IPS-15b (cell line): ENCODE results near the gene NCAPH2.

Experiments
- H3K27me3 ChIP-seq: one replicate; pipeline ENCODE4 v1.6.1; 2013; ENCODE audit warnings: low read length; ENCODE audit not compliant: control insufficient read depth, insufficient read depth
- H3K36me3 ChIP-seq: one replicate; pipeline ENCODE4 v1.6.1; 2013; ENCODE audit warnings: low read length; ENCODE audit not compliant: control insufficient read depth, insufficient read depth
- H3K4me1 ChIP-seq: one replicate; pipeline ENCODE4 v1.6.1; 2013; ENCODE audit warnings: mild to moderate bottlenecking, low read length; ENCODE audit not compliant: control insufficient read depth, insufficient read depth
- H3K4me3 ChIP-seq: one replicate; pipeline ENCODE4 v1.5.1; 2013; ENCODE audit warnings: low read depth, low read length
- H3K9ac ChIP-seq: one replicate; pipeline ENCODE4 v1.6.1; 2013; ENCODE audit warnings: low read depth, mild to moderate bottlenecking, low read length
- H3K9me3 ChIP-seq: one replicate; pipeline ENCODE4 v1.6.1; 2013; ENCODE audit warnings: mild to moderate bottlenecking, low read length; ENCODE audit not compliant: control insufficient read depth, insufficient read depth

The NCAPH2 gene

GRCh38 chr22:50476868-50477267 is 31.2 kb upstream of the NCAPH2 start:
- H3K27me3 ChIP-seq: peaks cover 10% of the 10 kb centered on the region
- no peak overlapping the region for H3K9ac ChIP-seq
- no peaks in the 10 kb centered on the region for H3K9me3 ChIP-seq
- no peak overlapping the region for H3K4me3 ChIP-seq
- H3K4me1 ChIP-seq: peaks cover 4% of the 10 kb centered on the region
- H3K36me3 ChIP-seq: peaks cover 6% of the 10 kb centered on the region

DNA sequence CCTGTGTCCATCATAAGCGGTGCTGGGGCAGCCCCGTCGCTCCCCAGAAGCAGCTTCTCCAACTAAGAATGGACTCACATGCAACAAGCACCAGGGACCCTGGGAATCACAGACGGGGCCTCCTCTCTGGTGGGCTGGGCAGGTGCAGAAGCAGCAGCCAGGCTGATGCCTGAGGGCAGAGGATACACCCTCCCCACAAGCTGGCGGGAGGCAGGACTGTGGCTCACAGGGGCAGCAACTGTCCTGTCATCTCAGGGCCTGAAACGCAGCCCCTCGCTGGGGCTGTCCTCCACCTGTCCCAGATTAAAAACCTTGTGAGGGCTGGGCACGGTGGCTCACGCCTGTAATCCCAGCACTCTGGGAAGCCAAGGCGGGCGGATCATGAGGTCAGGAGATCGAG is 30.1 kb upstream of the NCAPH2 start:
- Histone ChIP-seq H3K36me3 (peaks cover under 1% of the 10 kb centered on the region), H3K4me1 (peaks cover 4% of the 10 kb centered on the region), H3K9me3 (no peaks in the 10 kb centered on the region), H3K4me3 (no peak overlapping the region), H3K9ac (no peak overlapping the region), H3K27me3 (peaks cover 10% of the 10 kb centered on the region)

- Histone ChIP-seq H3K27me3 (peaks cover 10% of the 10 kb centered on the region), H3K4me1 (no peaks in the 10 kb centered on the region), H3K36me3 (no peaks in the 10 kb centered on the region), H3K4me3 (no peak overlapping the region), H3K9ac (no peak overlapping the region), H3K9me3 (no peaks in the 10 kb centered on the region)
Observed at GRCh38 chr22:50479721-50480120, 28.3 kb upstream of the NCAPH2 start.

GRCh38 chr22:50481045-50481439 is 27.0 kb upstream of the NCAPH2 start:
- H3K4me3 ChIP-seq: peak overlapping the region; percentile 60
- no peaks in the 10 kb centered on the region for H3K4me1 ChIP-seq
- no peak overlapping the region for H3K9ac ChIP-seq

GRCh38 chr22:50481440-50482106 is 26.5 kb upstream of the NCAPH2 start, which contains the start of gene ADM2:
Gene ADM2, plus strand, starts transcription at chr22:50481543. Its CDS starts 305 bp downstream, at chr22:50481848.
- H3K9me3 ChIP-seq: no peaks in the 10 kb centered on the region
- H3K27me3 ChIP-seq: peaks cover 10% of the 10 kb centered on the region
- H3K4me3 ChIP-seq: peak within 1 kb of the TSS; percentile 60
- no peaks in the 10 kb centered on the region for H3K4me1 ChIP-seq
- no peaks in the 10 kb centered on the region for H3K36me3 ChIP-seq
- peak within 1 kb of the TSS; percentile 47 for H3K9ac ChIP-seq

More at GRCh38 chr22:50481045-50481439, 27.0 kb upstream of the NCAPH2 start:
- H3K9me3 ChIP-seq: no peaks in the 10 kb centered on the region
- no peaks in the 10 kb centered on the region for H3K36me3 ChIP-seq
- peaks cover 10% of the 10 kb centered on the region for H3K27me3 ChIP-seq

- H3K36me3 ChIP-seq: no peaks in the 10 kb centered on the region
- no peaks in the 10 kb centered on the region for H3K9me3 ChIP-seq
- H3K9ac ChIP-seq: peak overlapping the region; percentile 47
- peaks cover 10% of the 10 kb centered on the region for H3K27me3 ChIP-seq
- H3K4me1 ChIP-seq: no peaks in the 10 kb centered on the region
- peak overlapping the region; percentile 60 for H3K4me3 ChIP-seq
Observed at GRCh38 chr22:50482107-50483074, 25.6 kb upstream of the NCAPH2 start.

DNA sequence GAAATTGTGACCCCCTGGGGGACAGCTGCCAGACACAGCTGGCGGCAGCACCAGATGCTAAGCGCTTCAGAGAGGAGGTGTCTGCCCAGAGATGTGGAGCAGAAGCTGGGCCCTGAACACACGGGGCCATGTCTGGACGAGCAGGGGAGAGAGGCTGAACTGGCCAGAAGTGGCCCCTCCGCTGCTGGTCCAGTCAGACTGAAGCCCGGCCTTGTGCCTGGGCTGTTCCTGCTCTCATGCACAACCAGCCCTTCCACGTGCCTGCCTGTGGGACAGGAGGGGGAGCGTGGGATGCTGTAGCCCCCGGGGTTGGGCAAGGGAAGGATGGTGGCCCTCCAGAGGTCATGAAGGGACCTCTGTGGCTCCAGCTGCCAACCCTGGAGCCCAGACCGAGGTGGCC is 24.9 kb upstream of the NCAPH2 start:
- Histone ChIP-seq H3K9ac (no peak overlapping the region), H3K4me3 (no peak overlapping the region), H3K36me3 (no peaks in the 10 kb centered on the region), H3K9me3 (no peaks in the 10 kb centered on the region), H3K4me1 (no peaks in the 10 kb centered on the region), H3K27me3 (peaks cover 10% of the 10 kb centered on the region)

DNA sequence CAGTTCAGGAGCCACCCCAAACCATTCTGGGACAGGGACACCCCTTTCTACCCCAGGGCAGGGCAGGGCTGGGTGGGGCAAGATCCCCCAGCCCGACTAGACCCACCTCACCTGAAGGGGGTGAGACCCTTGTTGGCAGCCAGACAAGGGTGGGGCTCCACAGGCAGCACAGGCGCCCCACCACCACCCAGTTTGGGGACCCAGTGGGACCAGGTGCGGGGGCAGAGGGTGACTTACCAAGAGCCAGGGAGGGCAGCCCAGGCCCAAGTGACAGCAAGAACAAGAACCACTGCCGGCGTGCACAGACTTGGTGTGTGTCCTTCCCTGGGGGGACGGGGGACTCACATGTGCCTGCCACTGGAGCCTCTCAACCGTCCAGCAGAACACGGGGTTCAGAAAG is 24.5 kb upstream of the NCAPH2 start:
- Histone ChIP-seq H3K9ac (no peak overlapping the region), H3K36me3 (no peaks in the 10 kb centered on the region), H3K27me3 (peaks cover 10% of the 10 kb centered on the region), H3K4me1 (no peaks in the 10 kb centered on the region), H3K4me3 (no peak overlapping the region), H3K9me3 (no peaks in the 10 kb centered on the region)

DNA sequence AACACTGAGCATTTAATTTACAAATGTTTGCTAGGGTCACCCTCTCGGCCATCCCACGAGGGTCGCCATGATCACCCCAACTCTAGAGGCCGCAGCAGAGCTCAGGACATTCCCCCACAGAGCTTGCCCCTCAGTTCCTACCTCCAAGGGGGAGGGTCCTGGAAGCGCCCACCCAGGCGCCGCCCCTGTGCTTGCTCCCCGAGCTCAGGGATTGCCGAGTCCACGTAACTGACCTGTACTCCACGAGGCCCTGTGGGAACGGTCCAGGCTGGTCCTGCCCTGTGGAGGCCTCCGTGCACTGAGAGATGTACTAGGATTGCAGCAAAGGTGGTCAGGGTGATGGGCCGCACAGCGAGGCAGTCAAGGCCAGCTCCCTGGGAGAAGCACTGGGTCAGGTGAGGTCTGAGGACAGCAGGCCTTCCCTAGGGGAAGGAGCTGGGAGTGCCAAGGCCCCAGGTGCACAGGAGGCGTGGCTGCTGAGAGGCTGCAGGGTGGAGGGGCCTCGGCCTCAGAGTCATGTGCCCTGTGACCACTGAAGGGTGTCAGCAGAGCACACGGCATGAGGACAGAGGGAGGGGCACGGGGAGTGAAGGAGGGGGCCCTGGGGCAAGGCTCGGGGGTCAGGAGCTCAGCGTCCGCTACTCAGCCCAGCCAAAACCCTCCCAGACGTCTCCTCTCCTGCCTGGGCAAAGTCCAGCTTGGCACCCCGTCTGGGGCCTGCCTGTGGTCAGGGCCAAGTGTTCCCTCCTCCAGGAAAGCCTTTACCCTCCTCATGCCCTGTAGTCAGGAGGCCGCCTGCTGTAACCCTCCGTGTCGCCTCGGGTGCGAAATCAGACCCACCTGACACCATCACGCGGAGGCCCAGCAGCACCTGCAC is 23.8 kb upstream of the NCAPH2 start:
- Histone ChIP-seq H3K4me3 (no peak overlapping the region), H3K27me3 (peaks cover 10% of the 10 kb centered on the region), H3K4me1 (no peaks in the 10 kb centered on the region), H3K9me3 (no peaks in the 10 kb centered on the region), H3K36me3 (no peaks in the 10 kb centered on the region), H3K9ac (no peak overlapping the region)

- Histone ChIP-seq H3K4me3 (no peak overlapping the region), H3K9me3 (no peaks in the 10 kb centered on the region), H3K27me3 (peaks cover 2% of the 10 kb centered on the region), H3K9ac (no peak overlapping the region), H3K36me3 (no peaks in the 10 kb centered on the region), H3K4me1 (no peaks in the 10 kb centered on the region)
Observed at GRCh38 chr22:50485221-50486131, 22.5 kb upstream of the NCAPH2 start.
